Naive thymus-derived CD4-positive, alpha-beta T cell (primary cell): Measurements from ENCODE around the gene SYTL3. TPM values are rescaled to one million over a fixed set of nuclear protein-coding genes. Genes with fewer than 3 reads are reported as not detected.

Source experiments
- ATAC-seq: fragments of 150-1000 bp; cut with Tn5 transposase; 2 replicates; pipeline ENCODE4 v1.10.0; 2021; ENCODE audit warnings: mild to moderate bottlenecking, moderate library complexity
- CTCF ChIA-PET: fragments of 350-600 bp; sonication (Branson Sonifier 250); formaldehyde crosslinking; loops from one replicate; lab custom pipeline; 2021; ENCODE audit warnings: antibody characterized with exemption; lab: Charles Lee
- POLR2A ChIA-PET: fragments of 350-600 bp; sonication (Branson Sonifier 250); formaldehyde crosslinking; loops from one replicate; lab custom pipeline; 2021; ENCODE audit warnings: antibody characterized with exemption, inconsistent platforms; lab: Charles Lee
- DNase-seq, 9 donors: peaks; one replicate each; pipeline versions ENCODE4 v3.0.0 to v3.0.0-alpha.2; 2020 to 2022; ENCODE audit warnings: mixed read lengths in 1 of 9
- H3K27ac ChIP-seq: one replicate; pipeline ENCODE4 v1.7.0; 2013; ENCODE audit warnings: mild to moderate bottlenecking, low read depth, low read length, moderate library complexity
- H3K27me3 ChIP-seq, 2 donors: one replicate each; pipeline ENCODE4 v1.7.0; 2013; ENCODE audit warnings: low read length in 2 of 2, mild to moderate bottlenecking in 2 of 2, moderate library complexity in 2 of 2; ENCODE audit not compliant: control insufficient read depth in 2 of 2, insufficient read depth in 2 of 2
- H3K36me3 ChIP-seq, 3 experiments: 1 replicate in 2 of 3; 2 replicates in 1 of 3; pipeline ENCODE4 v1.7.0; 2013; ENCODE audit warnings: low read length in 3 of 3, mild to moderate bottlenecking in 3 of 3, moderate library complexity in 1 of 3; ENCODE audit not compliant: insufficient read depth in 3 of 3, control insufficient read depth in 2 of 3
- H3K4me1 ChIP-seq, 2 donors: one replicate each; pipeline ENCODE4 v1.7.0; 2013; ENCODE audit warnings: low read length in 2 of 2, mild to moderate bottlenecking in 2 of 2, moderate library complexity in 1 of 2; ENCODE audit not compliant: control insufficient read depth in 2 of 2, insufficient read depth in 2 of 2
- H3K4me3 ChIP-seq: 2 replicates; pipeline ENCODE4 v1.7.0; 2013; ENCODE audit warnings: mild to moderate bottlenecking, low read length
- H3K9me3 ChIP-seq, 3 experiments: 1 replicate in 2 of 3; 2 replicates in 1 of 3; pipeline ENCODE4 v1.7.0; 2013; ENCODE audit warnings: low read length in 3 of 3; ENCODE audit not compliant: control insufficient read depth in 2 of 3
- H3K27ac Mint-ChIP-seq, 9 donors: one replicate each; pipeline ENCODE4 v1.8.0; 2020 to 2022; ENCODE audit warnings: mixed read lengths in 9 of 9, mild to moderate bottlenecking in 8 of 9, moderate library complexity in 5 of 9, inconsistent platforms in 2 of 9
- H3K27me3 Mint-ChIP-seq, 5 donors: one replicate each; pipeline ENCODE4 v1.8.0; 2021 to 2022; ENCODE audit warnings: mixed read lengths in 5 of 5, mild to moderate bottlenecking in 1 of 5
- H3K36me3 Mint-ChIP-seq, 5 donors: one replicate each; pipeline ENCODE4 v1.8.0; 2020 to 2022; ENCODE audit warnings: mixed read lengths in 5 of 5, mild to moderate bottlenecking in 3 of 5, inconsistent platforms in 1 of 5
- H3K4me1 Mint-ChIP-seq, 7 donors: one replicate each; pipeline ENCODE4 v1.8.0; 2020 to 2022; ENCODE audit warnings: mixed read lengths in 7 of 7, mild to moderate bottlenecking in 3 of 7, inconsistent platforms in 1 of 7
- H3K4me3 Mint-ChIP-seq, 10 donors: one replicate each; pipeline ENCODE4 v1.8.0; 2020 to 2022; ENCODE audit warnings: mild to moderate bottlenecking in 10 of 10, mixed read lengths in 10 of 10, moderate library complexity in 6 of 10, inconsistent platforms in 2 of 10
- H3K9me3 Mint-ChIP-seq, 11 donors: one replicate each; pipeline ENCODE4 v1.8.0; 2020 to 2022; ENCODE audit warnings: mixed read lengths in 11 of 11, mild to moderate bottlenecking in 4 of 11, inconsistent platforms in 1 of 11, moderate library complexity in 1 of 11
- intact Hi-C, 2 donors: fragments of 100-400 bp; cut with micrococcal nuclease; formaldehyde crosslinking; loops; one replicate each; pipeline ENCODE4 v1.15.1; 2023
- polyA plus RNA-seq, 2 donors: library from polyadenylated mRNA; unstranded; fragments of 300-500 nt; fragmentation: Illumina TruSeq; gene quantifications; one replicate each; pipeline ENCODE4 v1.2.3, GENCODE V29; 2021
- total RNA-seq, 6 experiments: library from RNA in 5 of 6; stranded (reverse) in 5 of 6; gene quantifications; 1 replicate in 5 of 6; 2 replicates in 1 of 6; pipeline ENCODE4 v1.2.3 and lab custom pipeline; 2021 to 2026

The SYTL3 gene
- total and polyA plus RNA-seq, 7 experiments from 2014 or later, result 13.4 to 67.0 (median 29.5) TPM

GRCh38 chr6:158663625-158664165 lies 13.8 kb downstream of the SYTL3 start:
- intact Hi-C loops, result loop anchor here in 1 of 2 donors (1.0 to 5.0 kb wide), 2 partner anchors 10 to 36 kb away; no protein-coding TSS in a partner anchor
- no peaks in the 10 kb centered on the region for H3K27me3 ChIP-seq
- Mint-ChIP-seq H3K27ac (peak overlapping the region in 8 of 9 donors; percentile 85 to 100 (median 94)), H3K9me3 (no peaks in the 10 kb centered on the region), H3K27me3 (no peaks in the 10 kb centered on the region), H3K4me1 (peaks cover 10 to 77% (median 63%) of the 10 kb centered on the region in 7 donors), H3K36me3 (peaks cover 4 to 46% (median 34%) of the 10 kb centered on the region in 5 donors), H3K4me3 (peak overlapping the region in 9 of 10 donors; percentile 71 to 96 (median 90))
- DNase-seq (peak in 2 of 9 donors; percentile 30), ATAC-seq (no peak)
- POLR2A ChIA-PET, result interaction anchor here (1.3 to 5.9 kb wide), 5 partner anchors 8 to 27 kb away, joined by 3 to 59 read pairs (median 12); partner anchors contain the start of gene DYNLT1
- H3K36me3 ChIP-seq, result peaks cover 13 to 38% (median 14%) of the 10 kb centered on the region in 3 experiments
- CTCF ChIA-PET, result interaction anchor here (0.9 to 6.7 kb wide), 4 partner anchors 10 to 450 kb away, joined by 4 to 107 read pairs (median 4); no protein-coding TSS in a partner anchor
- peak overlapping the region; percentile 75 for H3K27ac ChIP-seq
- peak overlapping the region; percentile 34 for H3K4me3 ChIP-seq
- peaks cover 0 to 33% of the 10 kb centered on the region in 2 donors for H3K4me1 ChIP-seq
- H3K9me3 ChIP-seq, result no peaks in the 10 kb centered on the region

DNA sequence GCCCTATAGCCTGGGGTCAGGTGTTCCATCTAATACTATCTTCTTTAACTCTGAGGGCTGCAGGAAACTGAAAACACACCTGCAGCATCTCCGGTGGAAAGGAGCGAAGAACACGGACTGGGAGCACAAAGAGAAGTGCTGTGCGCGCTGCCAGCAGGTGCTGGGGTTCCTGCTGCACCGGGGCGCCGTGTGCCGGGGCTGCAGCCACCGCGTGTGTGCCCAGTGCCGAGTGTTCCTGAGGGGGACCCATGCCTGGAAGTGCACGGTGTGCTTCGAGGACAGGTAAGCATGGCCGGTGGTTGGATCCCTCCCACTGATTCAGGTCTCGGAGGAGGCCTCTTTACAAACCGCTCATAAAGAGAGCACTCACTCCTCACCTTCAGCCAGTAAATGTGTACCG lies 15.5 kb downstream of the SYTL3 start:
- Mint-ChIP-seq H3K4me3 (peak overlapping the region in 9 of 10 donors; percentile 16 to 96 (median 86)), H3K4me1 (peaks cover 10 to 73% (median 55%) of the 10 kb centered on the region in 7 donors), H3K27me3 (no peaks in the 10 kb centered on the region), H3K9me3 (no peaks in the 10 kb centered on the region), H3K27ac (peak overlapping the region in 7 of 9 donors; percentile 9 to 100 (median 93)), H3K36me3 (peaks cover 11 to 58% (median 35%) of the 10 kb centered on the region in 5 donors)
- ChIA-PET CTCF (interaction anchor here (1.4 kb wide), 1 partner anchor 26 kb away, joined by 7 read pairs; no protein-coding TSS in a partner anchor), POLR2A (interaction anchor here (0.8 kb wide), 1 partner anchor 18 kb away, joined by 3 read pairs; no protein-coding TSS in a partner anchor)
- intact Hi-C loops, result no loop called here
- Histone ChIP-seq H3K4me1 (peaks cover 0 to 26% of the 10 kb centered on the region in 2 donors), H3K4me3 (no peak overlapping the region), H3K27me3 (no peaks in the 10 kb centered on the region), H3K36me3 (peaks cover 13 to 45% (median 14%) of the 10 kb centered on the region in 3 experiments), H3K27ac (peak overlapping the region; percentile 17), H3K9me3 (no peaks in the 10 kb centered on the region)
- DNase-seq (no peak), ATAC-seq (no peak)

DNA sequence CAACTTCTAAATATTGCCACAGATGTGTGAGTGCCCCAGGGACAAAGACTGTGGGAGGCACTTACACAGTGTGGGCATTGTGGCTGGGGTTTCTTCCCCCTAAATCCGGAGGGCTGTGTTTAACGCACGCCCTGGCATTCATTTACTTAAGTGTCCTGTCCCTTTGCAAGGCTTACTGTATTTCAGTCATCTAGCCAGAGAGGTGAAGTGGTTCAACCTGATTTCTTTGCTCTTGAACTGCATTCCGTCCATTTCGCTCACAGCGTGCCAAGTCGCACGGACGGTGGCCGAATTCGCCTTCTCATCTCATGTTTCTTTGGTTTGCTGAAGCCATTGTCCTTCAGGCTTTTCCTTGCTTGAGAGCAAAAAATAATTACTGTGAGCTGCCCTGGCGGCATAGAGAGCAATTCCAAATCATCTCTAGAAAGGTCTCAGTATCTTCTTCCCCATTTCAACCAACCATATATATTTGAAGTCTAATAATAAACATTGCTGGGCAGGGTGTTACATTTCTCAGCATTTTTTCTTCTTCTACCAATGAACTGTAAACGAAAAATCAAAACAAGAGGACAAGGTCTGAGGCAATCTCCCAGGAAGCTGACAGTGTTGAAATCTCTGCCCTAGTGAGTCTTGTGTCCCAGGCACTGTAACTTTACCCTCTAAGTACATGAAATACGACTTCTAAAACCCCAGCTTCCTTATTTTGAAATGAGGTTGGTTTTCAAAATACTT lies 16.9 kb downstream of the SYTL3 start:
- Histone ChIP-seq H3K27me3 (no peaks in the 10 kb centered on the region), H3K36me3 (peaks cover 13 to 45% (median 14%) of the 10 kb centered on the region in 3 experiments), H3K4me1 (peaks cover 0 to 14% of the 10 kb centered on the region in 2 donors), H3K9me3 (no peaks in the 10 kb centered on the region), H3K27ac (no peak overlapping the region), H3K4me3 (no peak overlapping the region)
- Mint-ChIP-seq H3K36me3 (peaks cover 11 to 61% (median 35%) of the 10 kb centered on the region in 5 donors), H3K27me3 (no peaks in the 10 kb centered on the region), H3K27ac (peak overlapping the region in 5 of 9 donors; percentile 10 to 62 (median 48)), H3K4me3 (peak overlapping the region in 3 of 10 donors; percentile 2 to 42 (median 33)), H3K4me1 (peaks cover 10 to 63% (median 46%) of the 10 kb centered on the region in 7 donors), H3K9me3 (no peaks in the 10 kb centered on the region)
- intact Hi-C loops, result no loop called here
- POLR2A ChIA-PET, result interaction anchor here (0.6 kb wide), 1 partner anchor 80 kb away, joined by 3 read pairs; no protein-coding TSS in a partner anchor
- CTCF ChIA-PET, result interaction anchor here (1.4 kb wide), 1 partner anchor 24 kb away, joined by 7 read pairs; no protein-coding TSS in a partner anchor
- ATAC-seq (peak; percentile 75), DNase-seq (no peak)

- CTCF ChIA-PET, result no interaction called here
- peaks cover 13 to 45% (median 14%) of the 10 kb centered on the region in 3 experiments for H3K36me3 ChIP-seq
- POLR2A ChIA-PET, result no interaction called here
Observed at GRCh38 chr6:158667360-158667981, 17.6 kb downstream of the SYTL3 start.

GRCh38 chr6:158668707-158669103 lies 18.9 kb downstream of the SYTL3 start:
- ChIA-PET POLR2A (interaction anchor here (0.6 kb wide), 1 partner anchor 448 kb away, joined by 3 read pairs; no protein-coding TSS in a partner anchor), CTCF (no interaction called here)
- DNase-seq (no peak), ATAC-seq (no peak)
- peaks cover 13 to 39% (median 14%) of the 10 kb centered on the region in 3 experiments for H3K36me3 ChIP-seq
- Mint-ChIP-seq H3K9me3 (no peaks in the 10 kb centered on the region), H3K36me3 (peaks cover 11 to 53% (median 35%) of the 10 kb centered on the region in 5 donors), H3K27me3 (no peaks in the 10 kb centered on the region), H3K27ac (peak overlapping the region in 7 of 9 donors; percentile 24 to 76 (median 51)), H3K4me1 (peaks cover 6 to 47% (median 27%) of the 10 kb centered on the region in 7 donors), H3K4me3 (peak overlapping the region in 2 of 10 donors; percentile 9 to 16)
- H3K4me1 ChIP-seq, result peaks cover 0 to 6% of the 10 kb centered on the region in 2 donors
- H3K9me3 ChIP-seq, result no peaks in the 10 kb centered on the region
- no peak overlapping the region for H3K4me3 ChIP-seq
- H3K27ac ChIP-seq, result no peak overlapping the region
- intact Hi-C loops, result no loop called here
- no peaks in the 10 kb centered on the region for H3K27me3 ChIP-seq

More at GRCh38 chr6:158667360-158667981, 17.6 kb downstream of the SYTL3 start:
- Mint-ChIP-seq H3K4me3 (peak overlapping the region in 2 of 10 donors; percentile 33 to 42), H3K9me3 (no peaks in the 10 kb centered on the region), H3K27me3 (no peaks in the 10 kb centered on the region), H3K36me3 (peaks cover 11 to 61% (median 35%) of the 10 kb centered on the region in 5 donors), H3K4me1 (peaks cover 10 to 57% (median 40%) of the 10 kb centered on the region in 7 donors), H3K27ac (peak overlapping the region in 4 of 9 donors; percentile 36 to 62 (median 50))
- Histone ChIP-seq H3K27ac (no peak overlapping the region), H3K9me3 (no peaks in the 10 kb centered on the region), H3K4me3 (no peak overlapping the region), H3K27me3 (no peaks in the 10 kb centered on the region), H3K4me1 (peaks cover 0 to 8% of the 10 kb centered on the region in 2 donors)
- DNase-seq (no peak), ATAC-seq (no peak)
- intact Hi-C loops, result no loop called here
